ENCODE measurements around the gene AFF3. TPM values are rescaled to one million over a fixed set of nuclear protein-coding genes. Genes with fewer than 3 reads are reported as not detected.

Gene AFF3
- polyA plus RNA-seq, 1 donor (not counting 4 experiments of a cell fraction or from before 2014, with no cell fraction given), result not detected

- H4K20me1 ChIP-seq (ENCODE audit: control insufficient read depth, extremely low read depth, insufficient read depth, low read length), result no peaks in the 10 kb centered on the region
- no peaks in the 10 kb centered on the region for H3K27me3 ChIP-seq (ENCODE audit: control insufficient read depth, extremely low read depth, insufficient read depth, low read length)
- no peaks in the 10 kb centered on the region for H3K9me1 ChIP-seq (ENCODE audit: control insufficient read depth, extremely low read depth, insufficient read depth, low read length)
- no peak overlapping the region for H3K4me3 ChIP-seq (ENCODE audit: control insufficient read depth in 2 of 3, extremely low read depth in 1 of 3, insufficient read depth in 2 of 3, low read depth in 1 of 3, low read length in 3 of 3)
- H3K4me2 ChIP-seq (ENCODE audit: control insufficient read depth, extremely low read depth, insufficient read depth, low read depth, low read length), result no peak overlapping the region
- H2AFZ ChIP-seq (ENCODE audit: control insufficient read depth, low read length), result no peak overlapping the region
- no peaks in the 10 kb centered on the region for H3K4me1 ChIP-seq (ENCODE audit: control insufficient read depth, extremely low read depth, insufficient read depth, low read length)
- dilution Hi-C loops (cut with MboI; ENCODE audit: extremely low pct_ligation_motif_present, low sequenced_read_pairs), result no loop called here
- no peaks in the 10 kb centered on the region for H3K36me3 ChIP-seq (ENCODE audit: control insufficient read depth in 2 of 2, extremely low read depth in 1 of 2, insufficient read depth in 2 of 2, low read length in 2 of 2)
- H3K9ac ChIP-seq (ENCODE audit: control insufficient read depth, extremely low read depth, insufficient read depth, low read length), result no peak overlapping the region
- H3K79me2 ChIP-seq (ENCODE audit: control insufficient read depth, insufficient read depth, low read length), result no peaks in the 10 kb centered on the region
- DNase-seq (ENCODE audit: low read depth, low spot score) (no peak), FAIRE-seq (no peak)
- TF ChIP-seq EZH2 (IDR thresholded peaks at IDR 0.05; ENCODE audit: low read length) (no peak), CTCF (optimal IDR thresholded peaks at IDR 0.05 in 1 of 3, IDR thresholded peaks at IDR 0.05 in 1 of 3, conservative IDR thresholded peaks at IDR 0.05 in 1 of 3; ENCODE audit: extremely low read depth in 1 of 3, insufficient read depth in 2 of 3, low read length in 3 of 3) (no peak)
- no peaks in the 10 kb centered on the region for H3K9me3 ChIP-seq (ENCODE audit: control insufficient read depth, low read depth, low read length)
- H3K27ac ChIP-seq (ENCODE audit: control insufficient read depth, insufficient read depth, low read length), result no peak overlapping the region
These were observed 363.1 kb downstream of the AFF3 start for GRCh38 chr2:99779276-99779675.

- no peak overlapping the region for H3K27ac ChIP-seq (ENCODE audit: control insufficient read depth, insufficient read depth, low read length)
- no peak for FAIRE-seq
- dilution Hi-C loops (cut with MboI; ENCODE audit: extremely low pct_ligation_motif_present, low sequenced_read_pairs), result no loop called here
- no peaks in the 10 kb centered on the region for H4K20me1 ChIP-seq (ENCODE audit: control insufficient read depth, extremely low read depth, insufficient read depth, low read length)
- H3K36me3 ChIP-seq (ENCODE audit: control insufficient read depth in 2 of 2, extremely low read depth in 1 of 2, insufficient read depth in 2 of 2, low read length in 2 of 2), result no peaks in the 10 kb centered on the region
- no peak for DNase-seq (ENCODE audit: low read depth, low spot score)
- H3K27me3 ChIP-seq (ENCODE audit: control insufficient read depth, extremely low read depth, insufficient read depth, low read length), result no peaks in the 10 kb centered on the region
- H3K9me3 ChIP-seq (ENCODE audit: control insufficient read depth, low read depth, low read length), result no peaks in the 10 kb centered on the region
- no peak overlapping the region for H3K4me2 ChIP-seq (ENCODE audit: control insufficient read depth, extremely low read depth, insufficient read depth, low read depth, low read length)
- H2AFZ ChIP-seq (ENCODE audit: control insufficient read depth, low read length), result no peak overlapping the region
- no peaks in the 10 kb centered on the region for H3K4me1 ChIP-seq (ENCODE audit: control insufficient read depth, extremely low read depth, insufficient read depth, low read length)
- H3K9ac ChIP-seq (ENCODE audit: control insufficient read depth, extremely low read depth, insufficient read depth, low read length), result no peak overlapping the region
- no peak overlapping the region for H3K4me3 ChIP-seq (ENCODE audit: control insufficient read depth in 2 of 3, extremely low read depth in 1 of 3, insufficient read depth in 2 of 3, low read depth in 1 of 3, low read length in 3 of 3)
- no peaks in the 10 kb centered on the region for H3K9me1 ChIP-seq (ENCODE audit: control insufficient read depth, extremely low read depth, insufficient read depth, low read length)
- TF ChIP-seq EZH2 (IDR thresholded peaks at IDR 0.05; ENCODE audit: low read length), result no peak
- no peak for TF ChIP-seq CTCF (optimal IDR thresholded peaks at IDR 0.05 in 1 of 3, IDR thresholded peaks at IDR 0.05 in 1 of 3, conservative IDR thresholded peaks at IDR 0.05 in 1 of 3; ENCODE audit: extremely low read depth in 1 of 3, insufficient read depth in 2 of 3, low read length in 3 of 3)
- no peaks in the 10 kb centered on the region for H3K79me2 ChIP-seq (ENCODE audit: control insufficient read depth, insufficient read depth, low read length)
These were observed 364.6 kb downstream of the AFF3 start for GRCh38 chr2:99777656-99778290.

Measured in keratinocyte (primary cell).